GM19328 (cell line): ENCODE data around the gene NMNAT3.

ENCODE experiments used
- ATAC-seq: cut with Tn5 transposase; IDR thresholded peaks from one replicate; pipeline ENCODE4 v1.9.1; 2021; ENCODE audit warnings: mild to moderate bottlenecking, moderate library complexity; ENCODE audit not compliant: unreplicated experiment

The NMNAT3 gene

GRCh38 chr3:139676108-139676507 is 1.7 kb downstream of the NMNAT3 start:
- no peak for ATAC-seq

GRCh38 chr3:139675327-139675726 is 2.4 kb downstream of the NMNAT3 start:
- ATAC-seq = no peak

- ATAC-seq = no peak
Observed at GRCh38 chr3:139674571-139675260, 3.1 kb downstream of the NMNAT3 start.

GRCh38 chr3:139672884-139673283 is 4.9 kb downstream of the NMNAT3 start:
- ATAC-seq = no peak

- ATAC-seq = no peak
Observed at GRCh38 chr3:139671863-139672646, 5.7 kb downstream of the NMNAT3 start.

GRCh38 chr3:139671107-139671506 is 6.7 kb downstream of the NMNAT3 start:
- ATAC-seq = no peak

GRCh38 chr3:139670196-139670595 is 7.6 kb downstream of the NMNAT3 start:
- no peak for ATAC-seq

GRCh38 chr3:139668332-139668731 is 9.4 kb downstream of the NMNAT3 start:
- ATAC-seq = no peak

- no peak for ATAC-seq
Observed at GRCh38 chr3:139664958-139665357, 12.8 kb downstream of the NMNAT3 start.

GRCh38 chr3:139660269-139660668 is 17.5 kb downstream of the NMNAT3 start:
- no peak for ATAC-seq

- ATAC-seq = no peak
Observed at GRCh38 chr3:139659511-139659910, 18.3 kb downstream of the NMNAT3 start.

GRCh38 chr3:139657936-139658335 is 19.8 kb downstream of the NMNAT3 start:
- no peak for ATAC-seq

GRCh38 chr3:139657434-139657833 is 20.3 kb downstream of the NMNAT3 start:
- ATAC-seq = no peak

- no peak for ATAC-seq
Observed at GRCh38 chr3:139655909-139656595, 21.7 kb downstream of the NMNAT3 start.

- no peak for ATAC-seq
Observed at GRCh38 chr3:139654637-139655365, 23.0 kb downstream of the NMNAT3 start.

- ATAC-seq = no peak
Observed at GRCh38 chr3:139653582-139653981, 24.2 kb downstream of the NMNAT3 start.

- no peak for ATAC-seq
Observed at GRCh38 chr3:139652561-139652960, 25.2 kb downstream of the NMNAT3 start.

- ATAC-seq = no peak
Observed at GRCh38 chr3:139647866-139648435, 29.8 kb downstream of the NMNAT3 start.

GRCh38 chr3:139646512-139646911 is 31.3 kb downstream of the NMNAT3 start:
- no peak for ATAC-seq

- ATAC-seq = no peak
Observed at GRCh38 chr3:139642996-139643395, 34.8 kb downstream of the NMNAT3 start.

GRCh38 chr3:139640456-139640855 is 37.3 kb downstream of the NMNAT3 start:
- no peak for ATAC-seq
